Left ventricle myocardium inferior (tissue), 1 donor: ENCODE results near the gene PLPP1. TPM values are rescaled to one million over a fixed set of nuclear protein-coding genes. Genes with fewer than 3 reads are reported as not detected.

Experiments used
- DNase-seq: peaks from one replicate; pipeline ENCODE4 v3.0.0-alpha.2; 2020
- H3K27ac ChIP-seq: fragments of 200-600 bp; replicated peaks from 2 replicates; pipeline ENCODE4 v1.8.0; 2021
- H3K27me3 ChIP-seq: fragments of 200-600 bp; 2 replicates; pipeline ENCODE4 v1.8.0; 2021; ENCODE audit warnings: low read depth
- H3K36me3 ChIP-seq: fragments of 200-600 bp; 2 replicates; pipeline ENCODE4 v1.8.0; 2021
- H3K4me1 ChIP-seq: fragments of 200-600 bp; 2 replicates; pipeline ENCODE4 v1.8.0; 2021
- H3K4me3 ChIP-seq: fragments of 200-600 bp; 2 replicates; pipeline ENCODE4 v1.8.0; 2021; ENCODE audit warnings: mild to moderate bottlenecking, moderate library complexity
- H3K9me3 ChIP-seq: fragments of 200-600 bp; replicated peaks from 2 replicates; pipeline ENCODE4 v1.8.0; 2021
- intact Hi-C: fragments of 100-400 bp; cut with micrococcal nuclease; formaldehyde crosslinking; loops from one replicate; pipeline ENCODE4 v1.11.0; 2022
- total RNA-seq: library from RNA; stranded (reverse); fragmentation: NEBNext Ultra II Directional; extraction: Animal tissue kit (Norgen Biotek cat#: 25700); gene quantifications from one replicate; pipeline ENCODE4 v1.2.1, GENCODE V29; 2021
- TF ChIP-seq, protein P1 (sequence below): fragments of 200-600 bp; IDR thresholded peaks from 2 replicates; pipeline ENCODE4 v1.8.0; 2021; ENCODE audit warnings: antibody characterized with exemption, mild to moderate bottlenecking, borderline replicate concordance
- donor health status: DM: no; HTN: yes; CAD: no; lungs with severe emphysema.

PLPP1 gene
- total RNA-seq, 1 donor from 2014 or later: 72.6 TPM

DNA sequence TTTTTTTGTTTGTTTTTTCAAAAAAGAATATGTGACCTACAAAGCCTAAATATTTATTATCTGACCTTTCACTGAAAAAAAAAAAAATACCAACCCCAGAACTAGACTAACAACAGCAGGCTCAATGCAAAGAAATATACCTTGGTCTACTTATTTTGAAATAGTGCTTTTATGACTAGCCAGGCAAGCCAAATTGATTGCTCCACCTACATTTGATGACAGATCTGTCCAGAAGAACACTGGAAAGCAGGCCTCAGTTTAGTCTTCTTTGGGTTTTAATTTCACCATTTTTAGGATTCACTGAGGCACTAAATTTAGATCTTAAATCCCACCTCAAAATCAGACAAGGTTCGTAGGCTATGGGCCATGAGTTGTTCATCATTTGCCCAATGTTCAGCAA lies 97.3 kb downstream of the PLPP1 start:
- Histone ChIP-seq H3K27ac (peak overlapping the region; percentile 85), H3K4me3 (no peak overlapping the region), H3K36me3 (peaks cover 32% of the 10 kb centered on the region), H3K9me3 (no peaks in the 10 kb centered on the region), H3K27me3 (no peaks in the 10 kb centered on the region), H3K4me1 (peaks cover 72% of the 10 kb centered on the region)
- intact Hi-C loops: no loop called here
- TF ChIP-seq, protein P1, sequence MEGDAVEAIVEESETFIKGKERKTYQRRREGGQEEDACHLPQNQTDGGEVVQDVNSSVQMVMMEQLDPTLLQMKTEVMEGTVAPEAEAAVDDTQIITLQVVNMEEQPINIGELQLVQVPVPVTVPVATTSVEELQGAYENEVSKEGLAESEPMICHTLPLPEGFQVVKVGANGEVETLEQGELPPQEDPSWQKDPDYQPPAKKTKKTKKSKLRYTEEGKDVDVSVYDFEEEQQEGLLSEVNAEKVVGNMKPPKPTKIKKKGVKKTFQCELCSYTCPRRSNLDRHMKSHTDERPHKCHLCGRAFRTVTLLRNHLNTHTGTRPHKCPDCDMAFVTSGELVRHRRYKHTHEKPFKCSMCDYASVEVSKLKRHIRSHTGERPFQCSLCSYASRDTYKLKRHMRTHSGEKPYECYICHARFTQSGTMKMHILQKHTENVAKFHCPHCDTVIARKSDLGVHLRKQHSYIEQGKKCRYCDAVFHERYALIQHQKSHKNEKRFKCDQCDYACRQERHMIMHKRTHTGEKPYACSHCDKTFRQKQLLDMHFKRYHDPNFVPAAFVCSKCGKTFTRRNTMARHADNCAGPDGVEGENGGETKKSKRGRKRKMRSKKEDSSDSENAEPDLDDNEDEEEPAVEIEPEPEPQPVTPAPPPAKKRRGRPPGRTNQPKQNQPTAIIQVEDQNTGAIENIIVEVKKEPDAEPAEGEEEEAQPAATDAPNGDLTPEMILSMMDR: no peak
- DNase-seq: no peak

DNA sequence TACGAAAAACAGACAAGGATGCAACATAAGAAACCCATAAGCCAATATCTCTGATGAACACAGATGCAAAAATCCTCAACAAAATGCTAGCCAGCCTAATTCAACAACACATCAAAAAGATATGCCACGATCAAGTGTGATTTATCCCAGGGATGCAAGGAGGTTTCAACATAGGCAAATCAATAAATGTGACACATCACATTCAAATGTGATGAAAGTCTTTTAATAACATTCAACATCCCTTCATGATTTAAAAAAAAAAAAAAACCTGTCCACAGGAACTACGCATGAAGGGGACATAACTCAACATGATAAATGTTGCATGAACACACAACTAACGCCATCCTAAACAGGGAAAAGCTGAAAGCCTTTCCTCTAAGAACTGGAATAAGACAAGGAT lies 102.2 kb downstream of the PLPP1 start:
- Histone ChIP-seq H3K36me3 (peaks cover 33% of the 10 kb centered on the region), H3K4me3 (no peak overlapping the region), H3K27me3 (no peaks in the 10 kb centered on the region), H3K4me1 (peaks cover 57% of the 10 kb centered on the region), H3K27ac (no peak overlapping the region), H3K9me3 (no peaks in the 10 kb centered on the region)
- intact Hi-C loops: no loop called here
- TF ChIP-seq, protein P1: no peak
- DNase-seq: no peak

DNA sequence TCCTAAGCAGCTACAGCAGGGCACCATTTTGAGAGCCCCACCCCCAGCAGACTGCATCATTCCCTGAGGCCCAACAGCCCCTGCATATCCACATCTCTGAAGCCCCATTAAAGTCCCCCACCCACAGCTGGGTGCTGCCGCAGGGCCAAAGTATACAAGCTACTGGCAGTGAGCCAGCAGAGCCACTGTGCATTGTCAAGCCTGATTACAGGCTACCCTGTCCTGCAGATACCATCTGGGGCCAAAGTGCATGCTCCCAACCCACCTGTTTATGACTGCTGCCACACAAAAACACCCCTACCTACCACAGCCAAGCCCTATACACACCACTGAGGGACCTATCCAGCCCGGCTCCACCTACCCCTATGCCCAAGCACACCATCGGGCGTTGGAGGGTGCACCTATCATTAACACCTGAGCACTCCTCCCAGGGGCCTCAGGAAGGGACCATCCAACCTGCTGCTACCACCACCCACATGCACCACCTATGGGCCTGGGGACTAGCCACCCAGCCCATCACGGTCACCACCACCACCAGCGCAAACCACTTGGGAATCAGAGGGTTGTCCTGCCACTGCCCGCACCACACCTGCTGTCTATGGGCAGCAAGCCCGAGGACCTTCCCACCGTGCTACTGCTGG lies 105.0 kb downstream of the PLPP1 start:
- Histone ChIP-seq H3K36me3 (peaks cover 39% of the 10 kb centered on the region), H3K27ac (no peak overlapping the region), H3K9me3 (no peaks in the 10 kb centered on the region), H3K4me3 (no peak overlapping the region), H3K4me1 (peaks cover 50% of the 10 kb centered on the region), H3K27me3 (no peaks in the 10 kb centered on the region)
- TF ChIP-seq, protein P1: no peak
- DNase-seq: no peak
- intact Hi-C loops: no loop called here

DNA sequence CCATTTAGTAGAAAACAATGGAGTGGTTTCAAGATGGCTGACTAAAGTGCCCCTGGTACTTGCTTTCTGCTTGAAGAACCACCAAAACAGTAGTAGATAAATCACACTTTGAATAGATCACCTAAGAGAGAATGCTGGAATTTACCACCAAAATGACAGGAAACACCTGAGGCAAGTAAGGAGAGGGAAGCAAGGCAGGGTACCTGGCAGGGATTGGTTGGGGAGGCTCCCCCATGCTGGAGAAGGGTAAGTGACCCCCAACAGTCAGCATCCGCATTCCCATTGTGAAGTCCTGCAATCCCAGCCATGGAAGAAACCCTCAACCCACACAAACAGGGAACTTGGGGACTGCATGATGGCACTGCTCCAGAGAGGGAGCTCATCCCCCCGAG lies 105.5 kb downstream of the PLPP1 start:
- Histone ChIP-seq H3K27me3 (no peaks in the 10 kb centered on the region), H3K9me3 (no peaks in the 10 kb centered on the region), H3K27ac (no peak overlapping the region), H3K4me3 (no peak overlapping the region), H3K36me3 (peaks cover 44% of the 10 kb centered on the region), H3K4me1 (peaks cover 49% of the 10 kb centered on the region)
- intact Hi-C loops: no loop called here
- no peak for DNase-seq
- TF ChIP-seq, protein P1: no peak

DNA sequence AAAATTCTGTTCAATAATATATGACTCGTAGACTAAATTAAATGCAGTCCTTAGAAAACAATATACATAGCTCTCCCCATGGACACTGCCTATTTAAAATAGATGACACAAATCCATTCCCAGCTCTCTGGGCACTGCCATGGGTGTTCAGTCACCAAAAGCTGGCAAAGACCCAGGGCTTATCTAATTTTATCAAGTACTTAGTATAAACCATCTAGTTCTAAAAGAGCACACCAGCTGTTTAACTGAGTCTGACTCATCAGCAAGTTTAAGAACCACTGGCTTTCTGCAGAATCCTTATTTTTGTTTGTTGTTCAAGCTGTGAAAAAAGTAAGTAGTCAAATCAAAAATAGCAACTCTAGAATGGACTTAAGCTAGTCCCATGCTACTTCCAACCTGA lies 107.6 kb downstream of the PLPP1 start:
- no peak for DNase-seq
- peak overlapping the region; percentile 72 for H3K27ac ChIP-seq
- H3K27me3 ChIP-seq: no peaks in the 10 kb centered on the region
- no peaks in the 10 kb centered on the region for H3K9me3 ChIP-seq
- no peak overlapping the region for H3K4me3 ChIP-seq
- peaks cover 56% of the 10 kb centered on the region for H3K36me3 ChIP-seq
- TF ChIP-seq, protein P1: no peak
- peaks cover 61% of the 10 kb centered on the region for H3K4me1 ChIP-seq
- intact Hi-C loops: no loop called here
